Measurements from ENCODE around the gene CALN1. TPM values are rescaled to one million over a fixed set of nuclear protein-coding genes. Genes with fewer than 3 reads are reported as not detected.

Gene CALN1
- total and polyA plus RNA-seq, 2 of the 8 experiments (the other 6 are each of a cell fraction or from before 2014, with no cell fraction given) = 6.4 to 15.2 TPM

GRCh38 chr7:71739520-71740173 is 672.5 kb downstream of the CALN1 start (continued):
- TF ChIP-seq HDAC2 (IDR thresholded peaks at IDR 0.05; ENCODE audit: borderline replicate concordance in 1 of 2, low read depth in 2 of 2, low read length in 2 of 2) (peak; percentile 40 to 69; a peak in 2 of 4 replicates), SP4 (IDR thresholded peaks at IDR 0.05; ENCODE audit: low read length) (no peak), JUN (IDR thresholded peaks at IDR 0.05; ENCODE audit: low read depth, low read length) (no peak), RNF2 (IDR thresholded peaks at IDR 0.05; ENCODE audit: borderline replicate concordance, low read depth, low read length, missing control alignments, poor library complexity, severe bottlenecking) (no peak), KDM5A (IDR thresholded peaks at IDR 0.05; ENCODE audit: low read length) (no peak), KDM4A (IDR thresholded peaks at IDR 0.05; ENCODE audit: low read depth, low read length, severe bottlenecking) (no peak), SIX5 (IDR thresholded peaks at IDR 0.05; ENCODE audit: low read depth, low read length) (no peak), POLR2A (IDR thresholded peaks at IDR 0.05; ENCODE audit: control extremely low read depth in 1 of 2, low read depth in 2 of 2, low read length in 2 of 2) (no peak), CHD1 (IDR thresholded peaks at IDR 0.05; ENCODE audit: low read depth, low read length) (no peak), E2F6 (IDR thresholded peaks at IDR 0.05) (peak; percentile 84), BCL11A (IDR thresholded peaks at IDR 0.05; ENCODE audit: low read depth in 2 of 2, low read length in 2 of 2) (no peak), RAD21 (IDR thresholded peaks at IDR 0.05 in 1 of 2, conservative IDR thresholded peaks at IDR 0.05 in 1 of 2; ENCODE audit: low read depth in 2 of 2, low read length in 2 of 2) (peak; percentile 35 to 40), CEBPB (IDR thresholded peaks at IDR 0.05; ENCODE audit: low read depth, low read length) (no peak), RXRA (IDR thresholded peaks at IDR 0.05; ENCODE audit: insufficient read depth, low read depth, low read length) (no peak), NANOG (IDR thresholded peaks at IDR 0.05; ENCODE audit: insufficient read depth, low read depth, low read length, poor library complexity, severe bottlenecking) (no peak), SIRT6 (IDR thresholded peaks at IDR 0.05; ENCODE audit: low read length) (no peak), SAP30 (IDR thresholded peaks at IDR 0.05; ENCODE audit: insufficient read depth, insufficient replicate concordance, low read length) (no peak), TAF7 (optimal IDR thresholded peaks at IDR 0.05; ENCODE audit: borderline replicate concordance, low read depth, low read length) (no peak), GABPA (IDR thresholded peaks at IDR 0.05; ENCODE audit: borderline replicate concordance, insufficient read depth, low read length) (no peak), ZNF274 (IDR thresholded peaks at IDR 0.05; ENCODE audit: borderline replicate concordance, extremely low read depth, low read length) (no peak), TAF1 (IDR thresholded peaks at IDR 0.05; ENCODE audit: low read depth, low read length) (no peak)
- TF ChIP-seq, protein P1, sequence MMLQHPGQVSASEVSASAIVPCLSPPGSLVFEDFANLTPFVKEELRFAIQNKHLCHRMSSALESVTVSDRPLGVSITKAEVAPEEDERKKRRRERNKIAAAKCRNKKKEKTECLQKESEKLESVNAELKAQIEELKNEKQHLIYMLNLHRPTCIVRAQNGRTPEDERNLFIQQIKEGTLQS (IDR thresholded peaks at IDR 0.05; ENCODE audit: insufficient read depth, low read depth, low read length) = no peak
- TF ChIP-seq, protein P2, sequence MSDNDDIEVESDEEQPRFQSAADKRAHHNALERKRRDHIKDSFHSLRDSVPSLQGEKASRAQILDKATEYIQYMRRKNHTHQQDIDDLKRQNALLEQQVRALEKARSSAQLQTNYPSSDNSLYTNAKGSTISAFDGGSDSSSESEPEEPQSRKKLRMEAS (IDR thresholded peaks at IDR 0.05) = no peak

All from H1 (cell line).